SK-MEL-5 (cell line): ENCODE measurements around the gene OSER1. TPM values are rescaled to one million over a fixed set of nuclear protein-coding genes. Genes with fewer than 3 reads are reported as not detected.
A peak's percentile ranks its signal among the peaks of the same experiment; 100 is the strongest.
"Not testable (repeated sequence)": the region's sequence is repeated elsewhere in the genome, so short reads cannot be mapped to it uniquely, and the experiment has no call there.

ENCODE experiments used
- DNase-seq: peaks from one replicate; pipeline ENCODE4 v3.0.0-alpha.2; 2016; ENCODE audit warnings: low read depth, low spot score
- in situ Hi-C: cut with HindIII; loops from 2 replicates; pipeline ENCODE4 v1.10.0; 2016; ENCODE audit warnings: low sequenced_read_pairs, high pct_unique_total_duplicates, low pct_unique_long_range_greater_than_20kb
- polyA plus RNA-seq, 2 experiments: library from polyadenylated mRNA; depleted of rRNA; stranded (reverse); fragments of >200 nt; gene quantifications; 2 replicates each; pipeline ENCODE4 v1.2.3, GENCODE V29; 2015
- total RNA-seq: library from RNA; depleted of rRNA; stranded (reverse); fragments of >200 nt; shearing (Covaris generic); gene quantifications from 2 replicates; pipeline ENCODE4 v1.2.3, GENCODE V29; 2014; rRNA removed

The OSER1 gene
- 49.6 and 50.9 TPM in 2 replicates for total RNA-seq
- 22.0 and 23.9 TPM in 2 replicates for polyA plus RNA-seq (2015; cell fraction: cytosol; rRNA removed)
- polyA plus RNA-seq (2015; cell fraction: nucleus; rRNA removed) = 50.6 and 60.6 TPM in 2 replicates

- in situ Hi-C loops = no loop called here
- DNase-seq = peak; percentile 98
These were observed at the start of gene OSER1 for GRCh38 chr20:44210406-44211176. OSER1 (minus strand) TSS chr20:44210771; CDS start chr20:44206957, 3,814 bp downstream.

DNA sequence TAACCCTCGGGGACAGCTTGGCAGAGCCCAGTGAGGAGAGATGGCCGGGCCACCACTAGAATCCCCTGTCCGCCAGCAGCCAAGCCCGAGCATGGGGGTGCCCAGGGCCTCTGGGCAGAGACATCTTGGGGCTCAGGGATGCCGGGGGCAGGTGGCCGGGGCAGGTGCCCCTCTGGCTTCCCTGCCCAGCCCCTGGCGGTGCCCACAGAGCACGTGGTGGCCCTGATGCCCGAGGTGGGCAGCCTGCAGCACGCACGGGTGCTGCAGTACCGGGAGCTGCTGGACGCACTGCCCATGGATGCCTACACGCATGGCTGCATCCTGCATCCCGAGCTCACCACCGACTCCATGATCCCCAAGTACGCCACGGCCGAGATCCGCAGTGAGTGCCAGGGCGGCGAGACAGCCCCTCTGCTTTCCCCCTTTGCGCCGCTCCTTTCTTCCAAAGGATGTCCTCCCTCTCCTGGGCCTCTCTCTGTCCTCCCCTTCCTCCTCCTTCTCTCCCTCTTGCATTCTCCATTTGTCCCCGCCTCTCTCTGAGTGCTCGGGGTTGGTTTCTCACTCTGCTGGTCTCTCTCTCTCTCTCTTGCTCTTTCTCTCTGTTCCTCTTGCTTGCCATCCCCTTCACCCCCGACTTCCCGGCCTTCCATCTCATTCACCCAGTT, 47.8 kb upstream of the OSER1 start:
- in situ Hi-C loops = no loop called here

GRCh38 chr20:44256961-44257360, 46.4 kb upstream of the OSER1 start:
- no peak for DNase-seq
- in situ Hi-C loops = no loop called here

More for the DNA sequence above, 47.8 kb upstream of the OSER1 start:
- DNase-seq = no peak

DNA sequence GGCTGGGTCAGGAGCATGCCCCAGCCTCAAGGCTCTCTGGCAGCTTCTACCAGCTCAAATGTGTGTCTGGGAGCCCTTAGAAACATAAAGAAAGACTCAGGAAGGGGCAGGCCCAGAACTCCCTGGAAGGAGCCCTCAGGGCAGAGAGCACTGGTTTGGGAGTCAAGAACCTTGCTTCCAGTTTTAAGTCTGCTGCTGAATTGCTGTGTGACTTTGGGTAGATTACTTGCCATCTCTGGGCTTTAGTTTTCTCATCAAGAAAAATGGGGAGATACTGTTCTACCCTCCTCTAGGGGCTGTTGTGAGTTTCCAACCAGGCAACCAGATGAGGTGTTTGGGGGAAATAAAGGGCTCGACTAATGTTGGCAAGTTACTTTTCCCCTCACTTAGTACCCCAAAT, 45.4 kb upstream of the OSER1 start:
- in situ Hi-C loops = no loop called here
- DNase-seq = no peak

- no peak for DNase-seq
- in situ Hi-C loops = no loop called here
These were observed 43.5 kb upstream of the OSER1 start for GRCh38 chr20:44254073-44254472.

DNA sequence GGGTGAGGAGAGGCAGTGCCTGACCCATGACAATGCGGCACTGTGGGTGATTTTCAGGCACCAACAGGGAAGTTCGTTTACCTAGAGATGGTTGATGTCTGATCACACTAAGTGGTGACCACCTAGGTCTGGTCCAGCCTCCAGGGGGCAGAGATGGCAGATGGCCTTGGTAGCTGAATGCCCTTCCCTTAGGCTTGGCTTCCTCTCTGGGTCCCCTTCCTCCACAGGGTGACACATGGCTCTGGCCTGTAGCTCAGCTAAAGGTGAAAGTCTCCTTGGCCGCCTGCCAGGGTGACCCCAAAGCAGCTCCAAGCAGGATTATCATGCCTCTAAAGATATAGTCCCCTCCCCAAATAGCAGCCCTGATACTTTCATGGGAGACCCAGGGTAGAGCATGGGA, 43.0 kb upstream of the OSER1 start:
- DNase-seq = peak; percentile 7
- in situ Hi-C loops = no loop called here

DNA sequence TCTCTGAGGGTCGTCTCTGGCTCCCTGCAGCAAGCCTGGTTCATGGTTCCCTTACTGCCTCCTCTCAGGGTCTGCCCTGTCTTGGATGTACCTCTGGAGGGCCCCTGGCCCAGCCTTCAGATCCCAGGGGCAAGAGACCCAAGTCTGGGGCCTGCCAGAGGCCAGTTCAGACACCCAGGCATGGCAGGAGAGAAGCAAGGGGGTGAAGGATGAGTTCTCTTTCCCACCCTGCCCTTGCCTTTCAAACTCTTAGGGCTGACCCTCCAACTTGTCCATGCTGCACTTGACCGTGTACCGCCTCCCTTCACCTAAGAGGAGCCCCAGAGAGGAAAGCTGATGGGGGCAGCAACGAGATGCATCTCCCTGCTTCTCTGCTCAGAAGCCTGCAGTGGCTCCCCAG, 40.7 kb upstream of the OSER1 start:
- DNase-seq = no peak
- in situ Hi-C loops = no loop called here

GRCh38 chr20:44248410-44248759, 37.8 kb upstream of the OSER1 start:
- in situ Hi-C loops = no loop called here

GRCh38 chr20:44247586-44248409, 37.2 kb upstream of the OSER1 start:
- peak; percentile 51 for DNase-seq
- in situ Hi-C loops = no loop called here

More at GRCh38 chr20:44248410-44248759, 37.8 kb upstream of the OSER1 start:
- no peak for DNase-seq

DNA sequence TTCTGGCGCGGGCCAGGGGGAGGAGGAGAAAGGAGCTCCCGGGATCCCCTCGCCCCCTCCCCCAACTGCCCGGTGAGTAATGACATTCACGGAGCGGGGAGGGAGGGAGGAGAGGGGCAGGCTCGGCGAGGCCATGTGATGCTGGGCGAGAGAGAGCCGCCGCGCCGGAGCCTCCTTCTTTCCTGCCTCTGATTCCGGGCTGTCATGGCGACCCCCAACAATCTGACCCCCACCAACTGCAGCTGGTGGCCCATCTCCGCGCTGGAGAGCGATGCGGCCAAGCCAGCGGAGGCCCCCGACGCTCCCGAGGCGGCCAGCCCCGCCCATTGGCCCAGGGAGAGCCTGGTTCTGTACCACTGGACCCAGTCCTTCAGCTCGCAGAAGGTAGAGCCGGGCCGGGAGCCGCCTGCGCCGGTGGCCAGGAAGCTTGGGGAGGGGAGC, 36.6 kb upstream of the OSER1 start, which contains the start of gene GDAP1L1:
GDAP1L1 (plus strand) TSS at position 178 of the 441 bp plus-strand sequence; CDS start at position 205, 27 bp downstream.
- in situ Hi-C loops = no loop called here
- no peak for DNase-seq

GRCh38 chr20:44245977-44246376, 35.4 kb upstream of the OSER1 start:
- DNase-seq = no peak
- in situ Hi-C loops = no loop called here

DNA sequence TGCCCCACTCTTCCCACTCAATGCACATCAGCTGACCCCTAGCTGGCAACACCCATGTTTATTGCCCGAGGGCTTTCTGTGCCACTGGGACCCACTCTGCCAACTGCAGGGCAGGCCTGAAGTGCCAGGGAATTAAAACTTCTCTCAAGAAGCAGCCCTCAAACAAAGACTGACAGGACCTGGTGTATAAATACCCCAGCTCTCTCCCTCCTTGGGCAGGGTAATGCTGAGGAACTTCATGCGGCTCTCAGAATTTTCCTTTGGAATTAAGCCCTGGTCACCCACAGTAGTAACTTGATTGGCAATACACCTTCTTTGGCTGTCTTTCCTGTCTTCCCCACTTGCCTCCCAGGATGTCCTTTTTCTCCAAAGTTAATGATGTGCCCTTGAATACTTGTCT, 31.2 kb upstream of the OSER1 start:
- no peak for DNase-seq
- in situ Hi-C loops = no loop called here

- DNase-seq, in situ Hi-C loops: not testable (repeated sequence)
These were observed 26.3 kb upstream of the OSER1 start for GRCh38 chr20:44236840-44237239.

DNA sequence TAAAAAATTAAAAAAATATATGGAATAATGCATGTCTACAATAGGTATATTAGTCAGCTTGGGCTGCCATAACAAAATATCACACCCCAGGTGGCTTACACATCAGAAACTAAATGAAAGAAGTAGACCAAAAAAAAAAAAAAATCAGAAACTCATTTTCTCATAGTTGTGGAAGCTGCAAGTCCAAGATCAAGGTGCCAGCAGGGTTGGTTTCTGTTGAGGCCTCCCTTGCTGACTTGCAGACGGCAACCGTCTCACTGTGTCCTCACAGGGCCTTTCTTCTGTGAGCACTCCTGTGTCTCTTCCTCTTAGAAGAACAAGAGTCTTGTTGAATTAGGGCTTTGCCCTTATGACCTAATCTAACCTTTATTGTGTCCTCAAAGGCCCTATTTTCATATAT, 25.1 kb upstream of the OSER1 start:
- DNase-seq = peak; percentile 25

GRCh38 chr20:44234566-44235317, 24.2 kb upstream of the OSER1 start:
- no peak for DNase-seq
- in situ Hi-C loops = no loop called here

More for the DNA sequence above, 25.1 kb upstream of the OSER1 start:
- in situ Hi-C loops = no loop called here

DNA sequence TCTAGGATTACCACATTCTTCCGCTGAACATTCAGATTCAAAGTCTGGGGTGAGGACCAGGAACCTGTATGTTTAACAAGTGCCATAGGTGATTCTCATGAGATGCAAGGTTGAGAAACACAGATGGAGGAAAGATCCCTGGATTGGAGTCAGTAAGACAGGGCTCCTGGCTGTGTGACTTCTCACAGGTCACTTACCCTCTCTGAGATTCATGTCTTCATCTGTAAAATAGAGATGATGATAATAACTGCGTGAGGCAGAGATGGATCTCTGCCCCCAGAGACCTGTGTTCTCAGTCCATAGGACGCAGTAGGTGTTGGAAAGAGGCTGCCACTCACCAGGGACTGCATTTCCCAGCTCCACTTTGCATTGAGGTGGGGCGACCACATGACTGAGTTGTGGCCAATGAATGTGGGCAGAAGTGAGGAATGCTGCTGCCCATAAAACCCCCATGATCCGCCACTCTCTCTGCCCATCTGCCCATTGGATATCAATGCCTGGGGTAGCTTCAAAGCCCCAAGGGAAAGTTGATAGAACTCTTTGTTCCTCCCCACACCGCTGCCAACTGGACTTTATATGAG, 23.0 kb upstream of the OSER1 start:
- DNase-seq = peak; percentile 23
- in situ Hi-C loops = no loop called here

DNA sequence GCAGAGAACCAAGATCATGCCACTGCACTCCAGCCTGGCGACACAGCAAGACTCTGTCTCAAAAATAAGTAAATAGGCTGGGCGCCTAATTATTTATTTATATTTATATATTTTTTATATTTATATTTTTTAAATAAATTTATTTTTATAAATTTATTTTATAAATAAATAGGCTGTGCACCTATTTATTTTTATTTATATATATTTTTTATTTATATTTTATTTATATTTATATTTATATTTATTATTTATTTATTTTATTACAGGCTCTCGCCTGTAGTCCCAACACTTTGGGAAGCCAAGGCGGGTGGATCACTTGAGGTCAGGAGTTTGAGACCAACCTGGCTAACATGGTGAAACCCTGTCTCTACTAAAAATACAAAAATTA, 21.9 kb upstream of the OSER1 start:
- DNase-seq = not testable (repeated sequence)

More for the DNA sequence above, 21.9 kb upstream of the OSER1 start:
- in situ Hi-C loops = not testable (repeated sequence)
